Forelimb muscle (tissue), 1 donor: ENCODE data around the gene SNAPC3. TPM values are rescaled to one million over a fixed set of nuclear protein-coding genes. Genes with fewer than 3 reads are reported as not detected.
"Not testable (repeated sequence)": the region's sequence is repeated elsewhere in the genome, so short reads cannot be mapped to it uniquely, and the experiment has no call there.

ENCODE experiments used
- DNase-seq: peaks from one replicate; pipeline ENCODE4 v3.0.0-alpha.2; 2013; ENCODE audit warnings: low read depth
- polyA plus RNA-seq: library from polyadenylated mRNA; unstranded; fragments of 120-200 nt; gene quantifications from one replicate; pipeline ENCODE4 v1.2.1, GENCODE V29; 2013; ENCODE audit not compliant: insufficient read length

SNAPC3 gene
- polyA plus RNA-seq, 1 donor: 28.2 TPM

DNA sequence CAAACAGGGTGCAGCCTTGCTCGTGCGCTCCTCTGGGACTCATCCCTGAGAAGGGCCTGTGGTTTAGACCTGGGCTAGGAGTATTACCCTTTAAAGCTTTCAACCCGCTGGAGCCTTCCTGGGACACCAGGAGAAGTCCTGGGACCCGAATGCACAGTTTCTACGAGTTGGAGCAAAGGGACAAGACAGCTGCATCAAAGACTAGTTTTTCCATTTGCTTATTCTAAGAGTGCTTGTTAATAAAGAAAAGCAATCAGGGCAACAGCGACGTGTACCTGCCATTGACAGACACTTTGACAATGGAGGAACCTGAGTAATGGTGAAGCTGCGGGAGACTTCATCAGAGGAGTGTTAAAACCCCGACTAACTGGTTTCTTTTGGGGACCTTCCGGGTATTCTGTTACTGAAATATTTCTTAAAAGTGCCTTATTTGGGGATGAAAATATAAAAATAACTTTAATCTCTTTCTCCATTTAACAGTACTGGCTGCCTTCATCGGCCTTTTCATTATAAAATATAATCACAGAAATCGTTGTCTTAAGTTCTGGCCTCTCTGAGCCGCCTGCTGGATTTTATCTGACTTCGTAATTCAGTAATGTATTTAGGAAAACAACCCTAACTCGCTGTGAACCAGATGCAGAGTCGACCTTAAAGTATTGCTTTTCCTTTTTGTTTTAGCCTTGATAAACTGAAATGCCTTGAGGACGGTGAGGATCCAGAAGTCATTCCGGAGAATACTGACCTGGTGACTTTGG lies 732 bp downstream of the SNAPC3 start:
- no peak for DNase-seq

DNA sequence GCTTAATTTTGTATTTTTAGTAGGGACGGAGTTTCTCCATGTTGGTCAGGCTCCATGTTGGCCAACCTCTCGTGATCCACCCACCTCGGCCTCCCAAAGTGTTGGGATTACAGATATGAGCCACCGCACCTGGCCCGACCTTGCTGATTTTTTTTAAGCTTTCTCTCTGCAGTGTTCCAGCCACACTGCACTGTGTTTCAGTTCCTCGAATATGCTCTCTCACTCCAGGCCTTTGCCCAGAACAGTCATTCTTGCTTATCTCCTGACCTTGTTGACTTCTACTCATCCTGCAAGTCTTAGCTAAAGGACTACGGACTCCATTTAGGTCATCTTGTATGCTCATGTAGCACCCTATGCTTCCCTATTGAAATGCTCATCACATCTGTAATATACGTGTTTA lies 3.3 kb downstream of the SNAPC3 start:
- no peak for DNase-seq

DNA sequence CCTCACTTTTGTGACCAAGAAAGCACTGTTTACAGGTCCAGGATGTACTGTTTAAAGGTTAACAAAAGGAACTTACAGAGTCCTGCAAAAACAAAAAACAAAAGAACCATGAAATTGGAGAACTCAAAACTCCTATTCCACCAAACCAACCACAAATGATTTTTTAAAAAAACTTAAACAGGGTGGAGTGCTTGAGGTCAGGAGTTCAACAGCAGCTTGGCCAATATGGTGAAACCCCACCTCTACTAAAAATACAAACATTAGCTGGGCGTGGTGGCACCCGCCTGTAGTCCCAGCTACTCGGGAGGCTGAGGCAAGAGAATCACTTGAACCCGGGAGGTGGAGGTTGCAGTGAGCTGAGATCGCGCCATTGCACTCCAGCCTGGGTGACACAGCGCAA lies 5.0 kb downstream of the SNAPC3 start:
- DNase-seq: not testable (repeated sequence)

DNA sequence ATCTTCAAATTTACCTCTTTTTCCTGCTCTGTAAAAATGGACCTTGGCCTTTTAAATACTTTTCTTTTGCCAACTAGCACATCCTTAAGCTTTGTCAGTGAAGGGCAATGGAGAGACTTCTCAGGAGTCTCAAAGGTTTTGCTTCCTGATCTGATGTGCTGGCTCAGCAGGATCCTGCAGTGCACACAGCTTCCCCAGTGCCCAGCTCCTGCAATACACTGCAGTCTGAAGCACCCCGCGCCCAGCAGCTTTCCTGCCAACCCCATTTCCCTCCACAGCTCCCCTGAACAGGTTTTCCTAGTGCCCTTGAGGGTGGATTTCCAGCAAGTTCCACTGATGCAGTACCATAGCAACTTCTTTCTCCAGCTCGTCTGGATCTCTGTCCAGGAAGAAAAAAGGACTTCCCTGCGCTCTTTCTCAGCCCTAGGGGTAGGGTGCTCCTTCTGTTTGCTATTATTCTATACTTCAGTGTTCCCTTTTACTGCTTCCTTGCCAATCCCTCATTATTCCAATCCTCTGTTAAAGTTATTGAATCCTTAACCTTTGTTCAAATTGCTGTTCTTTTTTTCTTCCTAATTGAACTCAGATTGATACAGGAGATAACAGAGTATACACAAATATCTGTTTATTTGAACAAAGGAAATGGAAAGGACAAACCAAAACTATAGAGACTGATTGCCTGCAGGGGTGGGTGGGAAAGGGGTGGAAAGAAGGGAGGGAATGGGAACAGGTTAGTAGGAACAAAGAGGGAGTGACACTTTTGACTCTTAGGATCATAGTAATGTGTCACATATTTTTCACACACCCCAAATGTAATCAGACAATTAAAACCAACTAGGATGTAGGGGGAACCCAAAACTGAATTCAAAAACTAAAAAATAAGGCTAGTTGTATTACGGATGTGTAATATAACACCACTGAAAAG lies 8.5 kb downstream of the SNAPC3 start:
- DNase-seq: no peak

DNA sequence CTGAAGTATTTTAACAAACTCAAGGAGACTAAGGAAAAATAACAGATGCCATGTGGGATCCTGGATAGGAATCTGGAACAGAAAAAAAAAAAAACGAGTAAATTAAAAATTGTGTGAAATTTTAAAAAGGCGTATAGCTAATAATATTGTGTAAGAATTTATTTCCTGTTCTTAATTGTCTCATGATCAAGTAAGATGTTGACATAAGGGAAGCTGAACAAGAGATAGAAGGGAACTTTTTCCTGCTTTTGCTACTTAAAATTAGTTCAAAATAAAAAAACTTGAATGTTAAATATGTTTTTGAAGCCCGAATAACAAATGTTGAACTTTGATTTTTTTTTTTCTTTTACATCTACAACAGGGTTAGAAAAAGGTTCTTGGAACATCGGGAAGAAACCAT lies 10.5 kb downstream of the SNAPC3 start:
- no peak for DNase-seq

DNA sequence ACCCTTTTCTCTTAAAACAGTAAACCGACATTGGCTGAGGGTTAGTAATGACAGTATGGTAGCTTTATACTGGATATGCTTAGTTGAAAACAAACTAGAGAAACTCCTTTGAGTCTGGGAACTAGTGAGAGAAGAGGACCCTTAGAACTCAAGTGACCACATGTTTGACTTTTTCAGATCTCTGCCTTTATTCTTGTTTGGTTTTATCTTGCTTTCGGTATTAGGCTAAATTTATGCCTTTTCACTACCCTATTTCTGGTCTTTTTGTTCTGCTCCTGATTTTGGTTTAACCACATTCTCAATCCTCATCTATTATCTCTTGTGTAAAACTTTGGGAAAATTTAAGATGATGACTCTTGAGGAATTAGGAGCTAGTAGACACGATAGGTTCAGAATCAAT lies 11.0 kb downstream of the SNAPC3 start:
- DNase-seq: no peak

DNA sequence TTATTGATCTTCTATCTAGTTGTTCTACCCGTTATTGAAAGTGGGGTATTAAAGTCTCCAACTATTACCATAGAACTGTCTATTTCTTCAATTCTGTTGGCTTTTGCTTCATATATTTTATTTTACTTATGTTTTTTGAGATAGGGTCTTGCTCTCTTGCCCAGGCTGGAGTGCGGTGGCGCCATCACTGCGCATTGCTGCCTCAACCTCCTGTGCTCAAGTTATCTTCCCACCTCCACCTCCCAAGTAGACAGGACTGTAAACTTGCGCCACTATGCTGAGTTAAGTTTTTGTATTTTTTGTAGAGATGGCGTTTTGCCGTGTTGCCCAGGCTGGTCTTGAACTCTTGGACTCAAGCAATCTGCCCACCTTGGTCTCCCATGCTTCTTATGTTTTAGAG lies 16.2 kb downstream of the SNAPC3 start:
- DNase-seq: no peak

DNA sequence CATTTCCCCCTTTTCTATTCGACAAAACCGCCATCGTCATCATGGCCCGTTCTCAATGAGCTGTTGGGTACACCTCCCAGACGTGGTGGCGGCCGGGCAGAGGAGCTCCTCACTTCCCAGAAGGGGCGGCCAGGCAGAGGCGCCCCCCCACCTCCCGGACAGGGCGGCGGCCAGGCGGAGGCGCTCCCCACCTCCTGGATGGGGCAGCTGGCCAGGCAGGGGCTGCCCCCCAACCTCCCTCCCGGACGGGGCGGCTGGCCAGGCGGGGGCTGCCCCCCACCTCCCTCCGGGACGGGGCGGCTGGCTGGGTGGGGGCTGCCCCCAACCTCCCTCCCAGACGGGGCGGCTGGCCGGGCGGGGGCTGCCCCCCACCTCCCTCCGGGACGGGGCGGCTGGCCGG lies 19.2 kb downstream of the SNAPC3 start:
- not testable (repeated sequence) for DNase-seq

DNA sequence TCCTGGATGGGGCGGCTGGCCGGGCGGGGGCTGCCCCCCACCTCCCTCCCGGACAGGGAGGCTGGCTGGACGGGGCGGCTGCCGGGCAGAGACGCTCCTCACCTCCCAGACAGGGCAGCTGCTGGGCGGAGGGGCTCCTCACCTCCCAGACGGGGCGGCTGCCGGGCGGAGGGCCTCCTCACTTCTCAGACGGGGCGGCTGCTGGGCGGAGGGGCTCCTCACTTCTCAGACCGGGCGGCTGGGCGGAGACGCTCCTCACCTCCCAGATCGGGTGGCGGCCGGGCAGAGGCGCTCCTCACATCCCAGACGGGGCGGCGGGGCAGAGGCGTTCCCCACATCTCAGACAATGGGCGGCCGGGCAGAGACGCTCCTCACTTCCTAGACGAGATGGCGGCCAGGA lies 19.6 kb downstream of the SNAPC3 start:
- not testable (repeated sequence) for DNase-seq

DNA sequence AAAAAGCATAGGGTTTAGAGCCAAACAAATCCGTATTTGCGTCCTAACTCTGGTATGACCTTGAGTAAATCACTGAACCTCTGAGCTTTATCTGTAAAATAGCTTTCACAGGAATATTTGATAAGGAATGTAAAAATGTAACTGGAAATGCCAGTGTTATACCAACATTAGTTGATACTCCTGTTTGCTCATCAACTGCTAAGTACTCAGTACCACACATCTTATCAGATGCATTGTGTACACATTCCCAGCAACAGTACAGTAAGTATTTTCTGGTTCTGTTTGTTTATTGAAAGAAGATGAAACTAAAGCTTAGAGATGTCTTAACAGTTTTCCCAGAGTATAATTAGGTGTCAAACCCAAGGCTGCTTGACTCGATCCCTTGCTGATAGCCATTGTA lies 21.5 kb downstream of the SNAPC3 start:
- DNase-seq: no peak

DNA sequence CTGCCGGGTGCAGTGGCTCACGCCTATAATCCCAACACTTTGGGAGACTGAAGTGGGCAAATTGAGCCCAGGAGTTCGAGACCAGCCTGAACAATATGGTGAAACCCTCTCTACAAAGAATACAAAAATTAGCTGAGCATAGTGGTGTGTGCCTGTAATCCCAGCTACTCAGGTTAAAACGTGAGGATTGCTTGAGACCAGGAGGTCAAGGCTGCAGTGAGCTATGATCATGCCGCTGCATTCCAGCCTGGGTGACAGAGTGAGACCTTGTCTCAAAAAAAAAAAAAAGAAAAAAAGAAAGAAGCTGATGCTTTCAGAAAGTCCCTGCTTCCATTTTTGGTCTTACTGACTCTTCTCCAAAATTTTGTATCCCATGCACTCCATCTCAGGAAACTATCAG lies 31.3 kb downstream of the SNAPC3 start:
- DNase-seq: no peak

DNA sequence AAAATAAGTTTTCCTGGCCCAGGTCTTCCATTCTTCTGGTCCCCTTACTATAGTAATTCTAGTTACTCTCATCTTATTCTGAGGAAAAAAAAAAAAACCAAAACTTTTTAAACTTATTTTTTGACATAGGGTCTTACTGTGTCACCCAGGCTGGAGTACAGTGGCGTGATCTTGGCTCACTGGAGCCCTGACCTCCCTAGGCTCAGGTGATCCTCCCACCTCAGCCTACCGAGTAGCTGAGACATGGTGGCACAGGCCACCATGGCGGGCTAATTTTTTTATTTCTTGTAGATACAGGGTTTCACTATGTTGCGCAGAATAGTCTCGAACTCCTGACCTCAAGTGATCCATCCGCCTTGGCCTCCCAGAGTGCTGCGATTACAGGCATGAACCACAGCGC lies 38.4 kb downstream of the SNAPC3 start:
- no peak for DNase-seq

DNA sequence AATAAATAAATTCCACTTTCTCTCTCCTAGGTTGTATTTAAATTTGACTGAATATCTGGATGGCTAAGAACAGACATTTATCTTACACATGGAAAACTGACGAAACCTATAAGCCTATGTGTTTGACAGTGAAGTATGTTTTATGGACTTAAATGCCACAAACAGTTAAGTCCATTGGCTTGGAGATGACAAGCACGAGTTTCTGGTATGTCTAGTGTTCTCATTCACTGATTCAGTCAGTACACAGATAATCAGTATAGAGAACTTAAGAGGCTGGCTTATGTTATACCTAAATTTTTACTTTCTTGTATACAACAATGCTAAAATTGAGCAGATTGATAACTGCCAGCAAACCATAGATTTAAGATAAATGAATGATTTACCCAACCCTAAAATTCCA lies 38.9 kb downstream of the SNAPC3 start:
- DNase-seq: no peak

DNA sequence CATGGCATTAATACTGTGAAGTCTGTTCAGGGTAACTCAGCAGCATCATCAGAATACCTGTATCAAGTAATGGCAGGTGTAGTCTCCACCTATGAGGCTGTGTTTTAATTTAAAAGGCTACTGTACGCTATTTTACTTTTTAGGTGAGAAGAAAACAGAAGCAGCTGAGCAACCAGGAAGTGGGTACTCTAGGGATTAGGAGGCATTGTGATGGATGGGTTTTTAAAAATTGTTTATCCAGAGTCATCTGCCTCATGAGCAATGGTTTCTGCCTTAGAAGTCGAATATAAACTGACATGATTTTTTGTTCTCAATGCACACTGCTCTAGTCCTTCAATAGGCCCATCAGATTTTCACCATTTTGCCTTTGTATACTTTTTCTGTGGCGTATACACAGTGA lies 45.5 kb downstream of the SNAPC3 start:
- no peak for DNase-seq

DNA sequence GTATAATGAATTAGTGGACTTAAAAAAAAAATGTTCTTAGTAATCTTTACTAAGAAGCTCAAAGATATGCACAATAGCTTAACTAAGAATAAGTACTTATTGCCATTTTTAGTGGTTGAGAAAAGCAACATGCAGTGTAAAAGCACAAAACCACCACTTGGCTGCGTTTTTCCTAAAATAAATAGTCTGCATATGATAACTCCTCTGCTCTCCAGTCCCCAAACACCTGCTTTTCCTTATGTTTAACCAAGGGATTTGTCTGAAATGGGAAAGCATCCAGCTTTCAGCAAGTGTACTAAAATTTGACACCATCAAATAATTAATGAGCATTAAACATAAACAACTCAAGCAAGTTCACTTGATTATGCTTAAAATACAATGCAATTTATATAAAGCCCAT lies 46.7 kb downstream of the SNAPC3 start:
- DNase-seq: no peak

DNA sequence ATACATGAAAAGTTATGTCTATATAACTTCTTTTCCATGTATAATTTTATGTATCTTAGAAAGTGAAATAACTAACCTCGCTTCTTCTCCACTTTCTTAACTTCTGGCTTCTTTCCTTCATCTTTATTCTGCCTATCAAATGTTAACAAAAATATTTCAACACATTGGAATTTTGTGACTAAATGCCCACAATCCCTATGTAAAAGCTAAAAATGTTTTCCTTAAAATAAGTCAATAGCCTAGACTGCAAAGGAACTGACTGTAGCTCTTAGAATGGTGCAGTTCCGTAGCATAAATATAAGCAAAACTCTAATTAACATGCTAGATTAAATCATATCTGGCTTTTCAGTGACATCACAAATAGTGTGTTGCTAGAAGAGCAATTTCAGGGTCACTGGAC lies 47.2 kb downstream of the SNAPC3 start:
- DNase-seq: no peak

DNA sequence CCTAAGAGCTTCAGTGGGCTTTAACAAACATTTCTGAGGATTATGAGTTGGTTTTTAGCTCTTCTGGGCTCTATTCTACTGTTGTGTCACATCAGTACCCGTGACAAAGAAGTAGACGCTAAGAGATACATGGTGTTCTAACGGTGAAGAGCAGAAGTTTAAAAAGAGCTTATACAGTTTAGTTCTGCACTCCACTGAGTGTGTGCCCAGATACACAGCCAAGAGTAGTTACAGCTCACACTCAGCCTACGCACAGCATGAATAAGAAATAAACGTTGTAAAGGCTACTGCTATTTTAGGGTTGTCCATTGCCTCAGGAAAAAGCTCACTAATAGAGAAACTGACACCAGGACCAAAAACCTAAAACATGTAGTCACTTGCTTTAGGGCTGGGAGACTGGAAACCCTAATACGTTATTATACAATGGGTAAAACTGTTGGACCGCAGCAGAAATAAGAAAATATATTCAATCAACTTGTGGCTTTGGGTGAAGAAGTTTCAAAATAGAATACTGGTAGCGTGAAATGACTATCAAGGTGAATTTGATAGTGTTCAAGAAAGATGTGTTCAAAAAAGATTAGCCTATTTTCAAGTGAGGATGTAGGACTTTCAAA lies 53.4 kb downstream of the SNAPC3 start:
- DNase-seq: no peak

DNA sequence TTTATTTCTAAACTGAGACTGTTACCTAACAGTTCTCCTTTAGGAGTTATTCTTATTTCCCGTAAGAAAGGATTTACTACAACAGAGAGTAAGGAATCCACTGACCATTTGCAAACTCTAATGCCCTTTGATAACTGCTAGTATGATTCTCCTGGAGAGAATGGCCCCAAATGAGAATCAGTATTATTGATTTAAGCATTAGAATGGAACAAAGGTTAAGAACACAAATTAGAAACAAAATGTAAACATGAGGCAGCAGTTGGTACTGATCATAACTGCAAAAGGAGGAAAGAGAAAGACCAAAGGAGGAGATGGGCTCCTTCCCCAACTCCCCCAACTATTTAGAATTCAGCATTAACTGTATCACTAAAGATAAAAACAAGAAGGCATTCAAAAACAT lies 57.4 kb downstream of the SNAPC3 start:
- DNase-seq: no peak

DNA sequence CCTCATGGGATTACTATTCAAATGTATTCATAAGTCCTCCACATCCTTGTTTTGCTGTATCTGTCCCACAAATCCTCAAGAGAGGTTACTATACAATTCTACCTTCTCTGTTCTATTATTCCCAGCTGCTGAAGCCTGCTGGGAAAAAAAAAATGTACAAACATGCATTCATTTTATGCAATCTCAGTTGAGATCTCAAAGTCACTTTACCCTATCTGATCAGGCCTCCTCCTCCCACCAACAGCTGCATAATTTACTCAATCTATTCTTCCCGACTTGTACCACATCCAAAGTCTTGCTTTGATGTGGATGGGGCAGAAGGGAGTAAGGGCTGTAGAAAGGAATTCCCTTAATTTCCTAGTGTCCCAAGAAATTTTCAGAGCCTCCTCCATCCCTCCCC lies 59.5 kb downstream of the SNAPC3 start:
- DNase-seq: no peak

DNA sequence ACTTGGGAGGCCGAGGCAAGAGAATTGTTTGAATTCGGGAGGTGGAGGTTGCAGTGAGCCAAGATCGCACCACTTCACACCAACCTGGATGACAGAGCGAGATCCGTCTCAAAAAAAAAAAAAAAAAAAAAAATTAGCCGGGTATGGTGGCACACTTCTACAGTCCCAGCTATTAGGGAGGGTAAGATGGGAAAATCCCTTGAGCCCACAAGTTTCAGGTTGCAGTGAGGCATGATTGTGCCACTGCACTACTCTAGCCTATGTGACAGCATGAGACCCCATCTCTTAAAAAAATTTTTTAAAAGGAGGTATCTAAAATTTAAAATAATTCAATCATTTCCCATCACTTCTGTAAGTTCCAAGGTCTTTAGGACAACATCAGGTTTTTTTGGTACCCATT lies 62.1 kb downstream of the SNAPC3 start:
- no peak for DNase-seq

DNA sequence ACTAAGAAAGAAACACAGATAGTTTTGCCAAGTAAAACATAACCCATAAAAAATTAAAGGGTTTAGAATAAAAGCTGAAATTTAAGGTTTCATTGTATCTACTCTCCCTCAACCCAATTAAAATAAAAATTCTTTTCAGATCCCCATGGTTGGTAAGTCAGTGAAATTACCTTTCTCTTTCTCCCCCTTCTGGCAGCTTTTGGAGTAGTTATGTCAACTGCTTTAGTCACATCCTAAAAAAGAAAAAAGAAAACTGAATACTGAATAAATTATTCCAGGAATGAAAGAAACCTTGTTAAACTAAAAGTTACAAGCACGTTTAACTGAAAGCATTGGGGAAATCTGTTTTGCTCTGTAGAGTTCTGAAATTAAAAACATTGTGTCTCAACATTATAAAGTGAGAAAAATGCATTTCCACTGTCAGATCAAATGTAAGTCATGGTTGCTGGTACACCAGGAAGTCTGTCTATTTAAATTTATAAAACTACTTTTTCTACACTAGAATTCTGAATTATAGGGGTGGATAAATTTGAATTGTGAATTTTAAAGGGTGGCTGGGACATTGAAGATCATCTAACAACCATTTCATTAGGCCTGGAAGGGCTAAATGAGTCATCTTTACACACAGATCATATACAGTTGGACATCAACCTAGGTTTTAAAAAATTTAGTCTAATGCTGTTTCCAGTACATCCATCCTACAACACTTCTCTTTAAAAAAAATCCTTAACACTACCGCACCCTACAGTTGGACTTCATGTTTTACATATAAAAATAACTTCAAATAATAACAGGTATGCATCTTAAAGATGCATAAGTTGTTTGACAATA lies 63.4 kb downstream of the SNAPC3 start:
- no peak for DNase-seq

DNA sequence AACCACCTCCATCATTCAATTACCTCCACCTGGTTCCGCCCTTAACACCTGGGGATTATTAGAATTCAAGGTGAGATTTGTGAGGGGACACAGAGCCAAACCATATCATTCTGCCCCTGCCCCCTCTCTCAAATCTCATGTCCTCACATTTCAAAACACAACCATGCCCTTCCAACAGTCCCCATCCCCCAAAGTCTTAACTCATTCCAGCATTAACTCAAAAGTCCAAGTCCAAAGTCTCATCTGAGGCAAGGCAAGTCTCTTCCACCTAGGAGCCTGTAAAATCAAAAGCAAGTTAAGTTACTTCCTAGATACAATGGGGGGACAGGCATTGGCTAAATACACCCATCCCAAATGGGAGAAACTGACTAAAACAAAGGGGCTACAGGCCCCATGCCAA lies 69.3 kb downstream of the SNAPC3 start:
- no peak for DNase-seq
